OCI-M1 (cell line): ENCODE measurements around the gene CAPN15.
"Not testable (repeated sequence)": the region's sequence is repeated elsewhere in the genome, so short reads cannot be mapped to it uniquely, and the experiment has no call there.

Experiments used
- DNase-seq: peaks from one replicate; lab custom pipeline; 2025; lab: John Stamatoyannopoulos, UW

The CAPN15 gene

GRCh38 chr16:592518-593306 lies 65.2 kb downstream of the CAPN15 start:
- DNase-seq = no peak

- DNase-seq = no peak
Observed at GRCh38 chr16:593406-593805, 65.9 kb downstream of the CAPN15 start.

- DNase-seq = no peak
Observed at GRCh38 chr16:593807-594206, 66.3 kb downstream of the CAPN15 start.

- no peak for DNase-seq
Observed at GRCh38 chr16:595094-595528, 67.6 kb downstream of the CAPN15 start.

GRCh38 chr16:595942-596735 lies 68.6 kb downstream of the CAPN15 start:
- no peak for DNase-seq

- no peak for DNase-seq
Observed at GRCh38 chr16:596736-597060, 69.2 kb downstream of the CAPN15 start.

- DNase-seq = not testable (repeated sequence)
Observed at GRCh38 chr16:597655-598054, 70.1 kb downstream of the CAPN15 start.

GRCh38 chr16:598823-599739 lies 71.6 kb downstream of the CAPN15 start:
- no peak for DNase-seq

- DNase-seq = no peak
Observed at GRCh38 chr16:600781-601180, 73.3 kb downstream of the CAPN15 start.

- no peak for DNase-seq
Observed at GRCh38 chr16:603933-604332, 76.4 kb downstream of the CAPN15 start.
